ENCODE measurements around the gene NUDT15.
"Not testable (repeated sequence)": the region's sequence is repeated elsewhere in the genome, so short reads cannot be mapped to it uniquely, and the experiment has no call there.

NUDT15 gene

DNA sequence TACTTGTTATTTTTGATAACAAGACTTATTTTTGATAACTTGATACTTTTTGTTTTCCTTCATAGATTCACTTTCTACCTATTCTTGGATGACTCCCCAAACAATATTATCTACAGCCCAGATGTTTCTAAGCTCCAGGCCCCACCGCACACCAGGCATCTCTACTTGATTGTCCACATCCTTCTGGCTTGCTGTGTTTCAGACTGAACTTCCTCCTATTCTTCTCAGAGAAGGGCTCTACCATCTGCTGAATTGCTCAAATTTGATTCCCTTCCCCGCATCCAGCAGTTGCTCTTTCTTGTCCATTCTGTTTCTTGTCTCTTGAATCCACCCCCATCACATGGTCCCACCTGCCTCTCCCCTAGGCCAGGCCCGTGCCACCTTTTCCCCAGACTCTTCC lies 13.0 kb downstream of the NUDT15 start:
- peaks cover 66% of the 10 kb centered on the region for H3K36me3 ChIP-seq (ENCODE audit: control insufficient read depth, low read length)
- H3F3A ChIP-seq (ENCODE audit: control insufficient read depth, insufficient read depth), result no peaks in the 10 kb centered on the region

GRCh38 chr13:48054601-48055000 lies 17.1 kb downstream of the NUDT15 start:
- Histone ChIP-seq H3K79me2 (ENCODE audit: control insufficient read depth, low read length) (no peaks in the 10 kb centered on the region), H3K27ac (ENCODE audit: low read depth, low read length) (no peak overlapping the region), H4K20me1 (ENCODE audit: control insufficient read depth, insufficient read depth, low read depth, low read length) (no peaks in the 10 kb centered on the region), H3K9me2 (replicated peaks; ENCODE audit: control insufficient read depth, low read length) (no peaks in the 10 kb centered on the region), H3K36me3 (ENCODE audit: control insufficient read depth, low read length) (peaks cover 29% of the 10 kb centered on the region), H3F3A (ENCODE audit: control insufficient read depth, insufficient read depth) (no peaks in the 10 kb centered on the region), H3K4me3 (ENCODE audit: low read length) (no peak overlapping the region), H3K4me1 (ENCODE audit: control insufficient read depth, low read length) (no peaks in the 10 kb centered on the region), H3K4me2 (ENCODE audit: low read length) (no peak overlapping the region), H3K27me3 (ENCODE audit: control insufficient read depth, low read length) (no peaks in the 10 kb centered on the region), H3K9me3 (ENCODE audit: control insufficient read depth, insufficient read depth, low read length) (no peaks in the 10 kb centered on the region)
- no peak for TF ChIP-seq CTCF (IDR thresholded peaks at IDR 0.05; ENCODE audit: low read depth, low read length, poor library complexity, severe bottlenecking)
- no peak for TF ChIP-seq EZH2phosphoT487 (IDR thresholded peaks at IDR 0.05; ENCODE audit: borderline replicate concordance, low read length)

More for the DNA sequence above, 13.0 kb downstream of the NUDT15 start:
- H3K27me3 ChIP-seq (ENCODE audit: control insufficient read depth, low read length), result no peaks in the 10 kb centered on the region
- H3K79me2 ChIP-seq (ENCODE audit: control insufficient read depth, low read length), result no peaks in the 10 kb centered on the region
- H4K20me1 ChIP-seq (ENCODE audit: control insufficient read depth, insufficient read depth, low read depth, low read length), result no peaks in the 10 kb centered on the region
- no peaks in the 10 kb centered on the region for H3K9me3 ChIP-seq (ENCODE audit: control insufficient read depth, insufficient read depth, low read length)
- H3K4me2 ChIP-seq (ENCODE audit: low read length), result no peak overlapping the region
- H3K4me1 ChIP-seq (ENCODE audit: control insufficient read depth, low read length), result no peaks in the 10 kb centered on the region
- no peak for TF ChIP-seq EZH2phosphoT487 (IDR thresholded peaks at IDR 0.05; ENCODE audit: borderline replicate concordance, low read length)
- TF ChIP-seq CTCF (IDR thresholded peaks at IDR 0.05; ENCODE audit: low read depth, low read length, poor library complexity, severe bottlenecking), result no peak
- H3K4me3 ChIP-seq (ENCODE audit: low read length), result no peak overlapping the region
- no peak overlapping the region for H3K27ac ChIP-seq (ENCODE audit: low read depth, low read length)
- no peaks in the 10 kb centered on the region for H3K9me2 ChIP-seq (replicated peaks; ENCODE audit: control insufficient read depth, low read length)

- no peaks in the 10 kb centered on the region for H3K9me2 ChIP-seq (replicated peaks; ENCODE audit: control insufficient read depth, low read length)
- TF ChIP-seq CTCF (IDR thresholded peaks at IDR 0.05; ENCODE audit: low read depth, low read length, poor library complexity, severe bottlenecking), result no peak
- no peak for TF ChIP-seq EZH2phosphoT487 (IDR thresholded peaks at IDR 0.05; ENCODE audit: borderline replicate concordance, low read length)
- H3K9me3 ChIP-seq (ENCODE audit: control insufficient read depth, insufficient read depth, low read length), result no peaks in the 10 kb centered on the region
Measured at GRCh38 chr13:48055712-48056111, 18.2 kb downstream of the NUDT15 start.

DNA sequence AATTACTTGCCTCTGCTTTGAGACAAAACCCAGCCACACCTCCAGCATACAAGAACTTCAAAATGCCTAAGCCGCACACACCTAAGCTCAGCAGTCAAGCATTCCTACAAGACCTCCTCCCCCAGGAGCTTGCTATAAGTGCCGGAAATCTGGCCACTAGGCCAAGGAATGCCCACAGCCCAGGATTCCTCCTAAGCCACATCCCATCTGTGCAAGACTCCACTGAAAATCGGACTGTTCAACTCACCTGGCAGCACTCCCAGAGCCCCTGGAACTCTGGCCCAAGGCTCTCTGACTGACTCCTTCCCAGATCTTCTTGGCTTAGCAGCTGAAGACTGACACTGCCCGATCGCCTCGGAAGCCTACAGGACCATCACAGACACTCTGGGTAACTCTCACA lies 21.0 kb downstream of the NUDT15 start:
- not testable (repeated sequence) for H3K4me3 ChIP-seq (ENCODE audit: low read length)

More at GRCh38 chr13:48055712-48056111, 18.2 kb downstream of the NUDT15 start:
- Histone ChIP-seq H3F3A (ENCODE audit: control insufficient read depth, insufficient read depth) (no peaks in the 10 kb centered on the region), H3K4me2 (ENCODE audit: low read length) (no peak overlapping the region), H3K4me3 (ENCODE audit: low read length) (no peak overlapping the region), H3K27me3 (ENCODE audit: control insufficient read depth, low read length) (no peaks in the 10 kb centered on the region), H3K27ac (ENCODE audit: low read depth, low read length) (no peak overlapping the region), H3K79me2 (ENCODE audit: control insufficient read depth, low read length) (no peaks in the 10 kb centered on the region), H3K4me1 (ENCODE audit: control insufficient read depth, low read length) (no peaks in the 10 kb centered on the region), H4K20me1 (ENCODE audit: control insufficient read depth, insufficient read depth, low read depth, low read length) (no peaks in the 10 kb centered on the region), H3K36me3 (ENCODE audit: control insufficient read depth, low read length) (peaks cover 28% of the 10 kb centered on the region)

GRCh38 chr13:48059951-48060350 lies 22.4 kb downstream of the NUDT15 start:
- not testable (repeated sequence) for H3K4me1 ChIP-seq (ENCODE audit: control insufficient read depth, low read length); H3K79me2 ChIP-seq (ENCODE audit: control insufficient read depth, low read length); H3K9me2 ChIP-seq (replicated peaks; ENCODE audit: control insufficient read depth, low read length); H4K20me1 ChIP-seq (ENCODE audit: control insufficient read depth, insufficient read depth, low read depth, low read length); H3K27me3 ChIP-seq (ENCODE audit: control insufficient read depth, low read length); H3K36me3 ChIP-seq (ENCODE audit: control insufficient read depth, low read length); H3K4me2 ChIP-seq (ENCODE audit: low read length); H3K9me3 ChIP-seq (ENCODE audit: control insufficient read depth, insufficient read depth, low read length); H3F3A ChIP-seq (ENCODE audit: control insufficient read depth, insufficient read depth); H3K27ac ChIP-seq (ENCODE audit: low read depth, low read length); H3K4me3 ChIP-seq (ENCODE audit: low read length)

More for the DNA sequence above, 21.0 kb downstream of the NUDT15 start:
- not testable (repeated sequence) for H3K4me1 ChIP-seq (ENCODE audit: control insufficient read depth, low read length); H3K79me2 ChIP-seq (ENCODE audit: control insufficient read depth, low read length); H3K36me3 ChIP-seq (ENCODE audit: control insufficient read depth, low read length); H3K9me3 ChIP-seq (ENCODE audit: control insufficient read depth, insufficient read depth, low read length); H4K20me1 ChIP-seq (ENCODE audit: control insufficient read depth, insufficient read depth, low read depth, low read length); H3K27ac ChIP-seq (ENCODE audit: low read depth, low read length); H3K9me2 ChIP-seq (replicated peaks; ENCODE audit: control insufficient read depth, low read length); H3K27me3 ChIP-seq (ENCODE audit: control insufficient read depth, low read length); H3K4me2 ChIP-seq (ENCODE audit: low read length); H3F3A ChIP-seq (ENCODE audit: control insufficient read depth, insufficient read depth)
